ENCODE results near the gene AUTS2.

The AUTS2 gene

DNA sequence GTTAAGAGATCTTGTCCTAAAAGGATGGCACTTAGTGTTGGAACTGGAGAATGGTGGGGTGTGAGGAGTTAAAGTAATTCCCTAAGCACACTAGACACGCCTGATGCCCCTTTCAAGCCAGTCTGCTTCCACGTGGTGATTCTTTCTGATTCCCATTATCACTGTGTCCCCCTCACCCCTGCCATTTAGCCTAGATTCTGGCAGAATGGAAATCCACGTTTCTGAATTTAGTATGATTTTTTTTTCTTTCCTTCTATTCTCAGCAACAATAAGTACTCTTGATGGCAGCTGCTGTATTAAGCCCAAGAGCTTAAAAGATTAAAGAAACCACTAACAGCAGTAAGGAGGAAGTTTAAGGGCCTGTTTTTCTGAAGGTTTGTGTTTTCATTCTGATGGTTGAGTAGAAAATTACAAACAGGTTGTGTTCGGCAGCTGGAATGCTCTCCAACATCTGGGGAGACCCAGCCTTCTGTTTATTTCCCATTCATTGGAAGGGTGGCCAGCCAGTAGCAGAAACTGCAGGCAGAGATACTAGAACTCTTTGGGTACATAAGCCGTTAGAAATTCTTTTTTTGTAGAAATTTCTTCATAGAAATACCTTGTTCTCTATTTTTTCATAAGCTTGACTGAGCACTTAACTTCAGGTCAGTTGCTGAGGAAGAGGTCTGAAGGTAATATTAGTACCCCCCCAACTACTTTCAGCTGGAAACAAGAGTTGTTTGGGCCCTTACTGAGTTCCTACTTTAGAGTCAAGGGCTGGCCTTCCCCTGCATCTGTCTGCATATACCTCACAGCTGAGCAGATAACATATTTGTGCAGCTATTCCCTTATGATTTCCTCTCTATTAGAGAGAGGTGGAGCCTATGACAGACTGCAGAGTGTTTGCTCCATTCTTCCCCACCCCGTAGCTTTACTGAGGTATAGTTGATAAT, 355.1 kb downstream of the AUTS2 start:
- DNase-seq, result no peak

DNA sequence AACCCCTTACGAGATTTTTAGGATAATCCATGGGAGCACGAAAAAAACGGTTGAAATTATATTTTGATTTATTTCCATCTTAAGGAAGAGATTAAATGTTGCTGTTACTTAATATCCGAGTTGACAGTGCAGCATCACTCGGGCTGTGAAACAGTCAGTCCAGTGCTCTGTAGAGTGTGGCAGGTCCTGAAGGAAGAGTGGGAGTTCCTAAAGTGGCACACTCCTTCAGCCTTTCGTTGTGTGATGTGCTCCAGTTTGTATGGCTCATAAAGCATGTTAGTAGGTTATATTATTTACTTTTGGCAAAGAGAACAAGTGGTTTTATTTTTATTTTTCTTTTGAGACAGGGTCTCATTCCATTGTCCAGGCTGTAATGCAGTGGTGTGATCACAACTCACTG, 358.3 kb downstream of the AUTS2 start:
- no peak for DNase-seq

GRCh38 chr7:69957661-69958060, 359.4 kb downstream of the AUTS2 start:
- no peak for DNase-seq

GRCh38 chr7:69959789-69960499, 361.7 kb downstream of the AUTS2 start:
- DNase-seq, result no peak

DNA sequence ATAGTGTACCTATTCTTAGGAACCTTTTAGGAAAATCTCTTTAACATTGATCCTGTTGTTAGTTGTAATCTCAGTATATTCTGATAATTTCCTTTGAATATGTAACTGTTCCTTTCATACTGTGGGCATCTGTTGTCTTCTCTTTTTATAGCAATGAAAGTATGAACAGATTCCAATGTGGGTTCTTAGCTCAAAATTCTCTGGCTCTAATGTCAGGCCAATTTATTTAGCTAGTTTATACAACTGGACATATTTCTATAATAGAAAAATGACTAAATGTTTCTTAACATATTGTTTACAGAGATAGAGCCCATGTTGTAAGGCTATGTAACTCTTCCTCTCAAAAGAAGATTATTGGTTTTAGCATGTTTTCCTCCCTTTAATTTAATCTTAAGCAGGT, 363.2 kb downstream of the AUTS2 start:
- DNase-seq, result no peak

- DNase-seq, result peak; percentile 80 to 91
Observed at GRCh38 chr7:69962186-69963065, 364.2 kb downstream of the AUTS2 start.

DNA sequence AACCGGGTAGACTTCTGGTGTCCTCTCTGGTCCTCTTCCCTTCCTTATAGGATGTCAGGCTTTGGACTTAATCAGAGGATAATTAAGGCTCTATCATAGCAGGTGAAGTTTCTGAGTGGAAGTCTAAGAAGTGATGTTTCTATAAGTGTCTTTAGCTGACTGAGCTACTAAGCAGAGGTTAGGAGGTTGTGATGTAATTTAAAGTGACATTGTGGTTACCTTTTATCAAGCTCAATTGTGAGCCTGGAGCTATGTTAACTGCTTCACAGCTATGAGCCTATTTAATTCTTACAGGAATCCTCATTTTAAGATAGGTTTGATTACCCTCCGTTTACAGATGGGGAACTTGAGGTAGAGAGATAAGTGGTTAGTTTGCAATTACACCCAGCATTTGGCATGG, 365.1 kb downstream of the AUTS2 start:
- no peak for DNase-seq

- DNase-seq, result peak; percentile 52 to 56
Observed at GRCh38 chr7:69966766-69967591, 368.7 kb downstream of the AUTS2 start.

- DNase-seq, result peak; percentile 71 to 72
Observed at GRCh38 chr7:69967689-69968450, 369.6 kb downstream of the AUTS2 start.

DNA sequence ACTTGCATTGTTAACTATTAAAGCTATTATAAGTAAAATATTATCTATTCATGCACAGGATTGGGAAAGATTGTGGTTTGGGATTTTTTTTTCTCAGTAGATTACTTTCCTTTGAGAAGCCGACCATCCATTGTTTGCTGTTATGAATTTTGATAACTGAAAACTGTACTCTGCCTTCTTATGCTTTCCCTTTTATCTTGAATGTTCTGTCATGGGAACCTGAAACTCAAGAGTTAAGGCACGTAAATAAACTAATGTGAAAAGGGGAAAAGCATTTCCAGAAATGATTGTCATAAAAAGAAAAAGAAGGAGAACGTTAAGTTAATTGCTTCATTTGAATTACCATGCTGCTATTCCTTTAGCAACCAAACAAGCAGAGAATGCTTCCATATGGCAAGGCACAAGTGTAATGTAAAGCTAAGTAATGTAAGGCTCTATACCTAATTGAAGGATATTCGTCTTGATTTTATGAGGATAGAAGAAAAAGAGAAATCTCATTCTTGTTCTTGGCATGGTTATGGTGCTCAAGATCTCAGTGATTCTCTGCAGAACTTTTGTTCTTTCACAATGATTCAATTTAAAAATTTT, 370.8 kb downstream of the AUTS2 start:
- DNase-seq, result peak; percentile 13 to 22

DNA sequence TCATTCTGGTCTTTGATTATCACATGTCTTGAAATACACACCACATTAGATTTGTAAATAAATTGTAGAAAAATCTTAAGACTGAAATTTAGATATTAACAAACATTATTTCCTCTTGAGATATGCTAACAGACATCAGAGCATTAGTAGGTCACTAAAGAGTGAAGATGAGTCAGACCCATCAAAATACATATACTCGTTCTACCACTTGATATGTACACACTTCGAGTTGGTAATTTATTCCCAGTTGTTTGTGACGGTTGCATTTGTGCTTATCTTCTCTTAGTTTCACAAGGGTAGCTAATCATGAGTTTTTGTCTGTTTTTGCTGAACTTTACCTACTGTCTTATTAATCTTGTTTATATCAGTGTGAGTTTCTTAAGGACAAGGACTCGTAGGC, 383.4 kb downstream of the AUTS2 start:
- no peak for DNase-seq

- no peak for DNase-seq
Observed at GRCh38 chr7:69982197-69982596, 383.9 kb downstream of the AUTS2 start.

GRCh38 chr7:69989551-69989950, 391.3 kb downstream of the AUTS2 start:
- DNase-seq, result no peak

DNA sequence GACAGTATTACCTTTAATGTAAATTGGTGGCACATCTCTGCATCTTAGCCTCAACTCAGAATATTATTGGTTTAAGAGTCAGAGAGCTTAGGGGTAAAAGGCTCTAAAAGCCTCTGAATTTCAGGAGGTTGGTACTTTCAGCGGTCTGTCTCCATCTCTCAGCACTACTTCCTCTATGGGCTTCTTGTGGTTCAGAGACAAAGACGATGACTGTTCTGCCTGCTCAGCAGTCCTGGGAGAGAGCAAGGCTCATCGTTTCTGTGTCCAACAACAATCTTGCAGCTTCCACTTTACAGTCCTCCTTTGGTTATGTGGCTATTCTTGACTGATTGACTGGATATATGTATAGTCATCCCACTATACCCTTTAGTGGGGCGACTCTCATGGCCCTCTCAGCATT, 394.7 kb downstream of the AUTS2 start:
- DNase-seq, result no peak

DNA sequence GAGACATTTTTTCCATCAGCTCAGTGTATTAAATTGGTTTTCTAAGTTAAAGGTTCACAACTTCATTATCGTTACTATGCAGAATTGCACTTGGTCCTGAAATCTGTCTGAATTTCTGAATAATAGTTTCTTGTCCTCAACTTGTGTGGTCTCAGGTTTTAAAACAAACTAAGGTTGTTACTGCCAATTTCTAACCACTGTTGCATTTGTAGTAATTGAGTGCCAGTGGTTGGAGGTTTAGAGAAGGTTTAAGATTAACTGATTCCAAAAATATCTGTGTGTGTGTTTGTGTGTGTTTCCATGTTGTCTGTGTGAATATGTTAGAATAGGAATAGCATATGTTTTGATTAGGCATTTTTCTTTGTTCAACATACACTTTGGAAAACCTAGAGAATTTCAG, 395.9 kb downstream of the AUTS2 start:
- no peak for DNase-seq

GRCh38 chr7:69994886-69995542, 396.7 kb downstream of the AUTS2 start:
- DNase-seq, result no peak

DNA sequence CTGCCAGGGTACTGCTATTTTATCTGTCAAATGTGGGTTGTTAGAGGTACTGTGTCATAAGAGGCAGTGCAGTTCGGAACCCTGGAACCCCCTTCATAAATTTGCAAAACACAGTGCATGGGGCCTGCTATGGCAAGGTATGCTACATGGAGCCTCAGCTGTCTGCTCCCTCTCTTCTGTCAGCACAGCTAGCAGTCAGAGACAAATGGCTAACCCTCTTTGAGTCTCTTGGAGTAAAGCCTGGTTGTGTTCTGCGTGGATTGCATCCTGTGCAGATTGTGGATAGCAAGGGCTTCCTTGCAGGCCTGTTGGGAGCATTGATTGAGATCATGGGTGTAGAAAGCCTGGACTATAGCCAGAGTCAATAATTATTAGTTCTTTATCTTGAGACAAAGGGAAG, 397.8 kb downstream of the AUTS2 start:
- no peak for DNase-seq

DNA sequence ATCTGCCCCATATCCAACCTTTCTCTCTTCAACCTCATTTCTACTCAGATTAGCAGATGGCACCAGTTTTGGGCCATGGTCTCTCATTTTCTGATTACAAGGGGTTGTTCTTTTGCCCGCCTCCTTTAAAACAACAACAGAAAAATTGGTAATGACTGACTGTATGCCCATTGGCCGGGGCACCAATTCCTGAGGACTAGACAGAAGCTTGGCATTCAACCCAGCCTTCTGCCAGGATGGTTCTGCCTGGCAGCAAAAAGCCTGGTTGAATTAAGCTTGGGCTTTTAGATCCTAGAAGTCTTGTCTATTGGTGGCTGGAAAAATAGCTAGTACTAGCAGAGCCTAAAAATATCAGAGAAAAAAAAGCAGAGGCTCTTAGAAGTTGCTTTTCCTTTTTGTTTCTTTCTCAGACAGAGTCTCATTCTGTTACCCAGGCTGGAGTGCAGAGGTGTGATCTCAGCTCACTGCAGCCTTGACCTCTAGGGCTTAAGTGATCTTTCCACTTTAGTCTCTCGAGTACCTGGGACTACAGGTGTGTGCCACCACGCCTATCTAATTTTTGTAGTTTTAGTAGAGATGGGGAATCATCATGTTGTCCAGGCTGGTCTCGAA, 402.6 kb downstream of the AUTS2 start:
- no peak for DNase-seq

DNA sequence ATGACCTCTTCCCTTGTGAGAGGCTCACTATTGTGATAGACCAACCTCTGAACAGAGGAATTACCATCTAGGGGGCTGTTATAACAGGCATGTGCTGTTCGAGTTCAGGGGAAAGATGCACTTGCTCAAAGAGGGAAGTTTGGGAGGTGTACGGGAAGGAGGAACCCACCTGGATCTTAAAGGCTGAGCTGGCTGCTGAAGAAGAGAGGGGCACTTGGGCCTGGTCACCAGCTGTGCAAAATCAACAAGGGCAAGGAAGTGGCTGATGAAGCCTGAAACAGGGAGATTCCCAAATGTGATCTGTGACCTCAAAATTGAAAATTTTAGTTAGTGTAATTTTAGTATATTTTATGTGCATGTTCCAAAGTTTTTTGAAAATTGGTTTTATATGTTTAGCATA, 407.2 kb downstream of the AUTS2 start:
- DNase-seq, result no peak

GRCh38 chr7:70005891-70006260, 407.6 kb downstream of the AUTS2 start:
- no peak for DNase-seq

Measured in NCI-H526 (cell line).